MM.1S (cell line): ENCODE results near the gene GTPBP6.

Experiments used
- DNase-seq: peaks from one replicate; pipeline ENCODE4 v3.0.0-alpha.2; 2015
- H2AFZ ChIP-seq: fragments of 300-600 bp; sonication (generic); 2 replicates; pipeline ENCODE4 v1.6.0; 2016; ENCODE audit warnings: antibody characterized with exemption, low read length
- H3F3A ChIP-seq: fragments of 300-600 bp; sonication (generic); 2 replicates; pipeline ENCODE4 v1.6.1; 2016; ENCODE audit warnings: mild to moderate bottlenecking, antibody characterized with exemption, low read length, moderate library complexity, mixed read lengths; ENCODE audit not compliant: insufficient read depth
- H3K27ac ChIP-seq: fragments of 300-600 bp; sonication (generic); 2 replicates; pipeline ENCODE4 v1.5.1; 2016; ENCODE audit warnings: mild to moderate bottlenecking, low read length
- H3K27me3 ChIP-seq: fragments of 300-600 bp; sonication (generic); replicated peaks from 2 replicates; pipeline ENCODE4 v1.6.0; 2016; ENCODE audit warnings: low read length; ENCODE audit not compliant: insufficient read depth
- H3K36me3 ChIP-seq: fragments of 300-600 bp; sonication (generic); replicated peaks from 2 replicates; pipeline ENCODE4 v1.6.1; 2016; ENCODE audit warnings: mild to moderate bottlenecking, low read length, mixed read lengths; ENCODE audit not compliant: insufficient read depth
- H3K4me1 ChIP-seq: fragments of 300-600 bp; sonication (generic); 2 replicates; pipeline ENCODE4 v1.6.1; 2016; ENCODE audit warnings: low read length, mixed read lengths
- H3K4me2 ChIP-seq: fragments of 300-600 bp; sonication (generic); 2 replicates; pipeline ENCODE4 v1.6.0; 2016; ENCODE audit warnings: low read depth, low read length
- H3K4me3 ChIP-seq: fragments of 300-600 bp; sonication (generic); 2 replicates; pipeline ENCODE4 v1.5.1; 2016; ENCODE audit warnings: low read length, mixed read lengths
- H3K79me2 ChIP-seq: fragments of 300-600 bp; sonication (generic); 2 replicates; pipeline ENCODE4 v1.6.1; 2016; ENCODE audit warnings: mixed run types, low read length, mixed read lengths
- H3K9ac ChIP-seq: fragments of 300-600 bp; sonication (generic); 2 replicates; pipeline ENCODE4 v1.6.1; 2016; ENCODE audit warnings: low read length, mixed read lengths
- H3K9me2 ChIP-seq: fragments of 300-600 bp; sonication (generic); replicated peaks from 2 replicates; pipeline ENCODE4 v1.6.1; 2016; ENCODE audit warnings: mild to moderate bottlenecking, low read length, mixed read lengths; ENCODE audit not compliant: insufficient read depth
- H3K9me3 ChIP-seq: fragments of 300-600 bp; sonication (generic); replicated peaks from 2 replicates; pipeline ENCODE4 v1.6.1; 2016; ENCODE audit warnings: mild to moderate bottlenecking, low read length, mixed read lengths; ENCODE audit not compliant: insufficient read depth
- H4K20me1 ChIP-seq: fragments of 300-600 bp; sonication (generic); 2 replicates; pipeline ENCODE4 v1.6.1; 2016; ENCODE audit warnings: mild to moderate bottlenecking, low read length, moderate library complexity, mixed read lengths; ENCODE audit not compliant: insufficient read depth
- EZH2 ChIP-seq: fragments of 300-600 bp; sonication (generic); optimal IDR thresholded peaks from 2 replicates; pipeline ENCODE3; 2017; ENCODE audit warnings: low read depth, mild to moderate bottlenecking, antibody characterized with exemption, low read length, mixed read lengths
- EZH2phosphoT487 ChIP-seq: fragments of 300-600 bp; sonication (generic); IDR thresholded peaks from 2 replicates; pipeline ENCODE4 v1.6.1; 2018; ENCODE audit warnings: antibody characterized with exemption, low read length
- TF ChIP-seq, protein P1 (sequence below): fragments of 300-600 bp; sonication (generic); IDR thresholded peaks from 2 replicates; pipeline ENCODE4 v1.5.1; 2016; ENCODE audit warnings: antibody characterized with exemption, low read length, mixed read lengths

GTPBP6 gene

DNA sequence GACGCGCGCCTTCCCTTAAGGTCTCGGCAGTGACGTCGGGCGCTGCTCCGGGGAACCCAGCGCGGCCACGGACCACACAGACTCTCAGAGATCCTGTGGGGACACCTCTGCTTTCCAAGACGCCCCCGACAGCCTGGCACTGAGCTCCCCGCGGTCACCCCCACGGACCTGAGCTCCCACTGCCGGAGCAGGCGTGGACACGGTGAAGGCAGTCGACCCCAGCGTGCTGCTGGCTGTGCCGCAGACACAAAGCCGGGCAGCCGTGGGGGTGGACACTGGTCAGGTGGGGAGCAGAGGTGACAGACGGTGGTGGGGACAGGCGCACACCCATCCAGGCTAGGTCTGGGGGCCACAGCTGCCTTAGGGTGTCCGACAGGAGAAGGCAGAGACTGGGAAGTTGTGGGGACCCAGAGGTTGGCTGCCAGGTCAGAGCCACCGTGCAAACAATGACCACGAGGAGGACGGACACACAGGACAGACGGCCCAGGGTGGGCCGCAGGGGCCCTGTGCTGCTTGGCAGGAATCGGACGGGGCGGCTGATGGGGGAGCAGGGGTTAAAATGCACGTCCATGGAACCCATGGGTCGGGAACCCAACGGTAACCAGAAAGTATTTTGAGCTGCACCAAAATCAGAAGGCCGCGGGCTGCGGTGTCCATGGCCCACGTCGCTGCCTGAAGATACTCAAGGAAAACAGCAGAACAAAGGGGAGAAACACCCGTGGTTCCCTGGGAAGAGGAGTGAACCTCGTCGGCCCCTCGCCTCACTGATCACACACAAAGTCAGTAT lies 16.6 kb upstream of the GTPBP6 start:
- no peaks in the 10 kb centered on the region for H3K9me2 ChIP-seq
- no peak overlapping the region for H3K9ac ChIP-seq
- TF ChIP-seq EZH2phosphoT487, result no peak
- TF ChIP-seq, protein P1, sequence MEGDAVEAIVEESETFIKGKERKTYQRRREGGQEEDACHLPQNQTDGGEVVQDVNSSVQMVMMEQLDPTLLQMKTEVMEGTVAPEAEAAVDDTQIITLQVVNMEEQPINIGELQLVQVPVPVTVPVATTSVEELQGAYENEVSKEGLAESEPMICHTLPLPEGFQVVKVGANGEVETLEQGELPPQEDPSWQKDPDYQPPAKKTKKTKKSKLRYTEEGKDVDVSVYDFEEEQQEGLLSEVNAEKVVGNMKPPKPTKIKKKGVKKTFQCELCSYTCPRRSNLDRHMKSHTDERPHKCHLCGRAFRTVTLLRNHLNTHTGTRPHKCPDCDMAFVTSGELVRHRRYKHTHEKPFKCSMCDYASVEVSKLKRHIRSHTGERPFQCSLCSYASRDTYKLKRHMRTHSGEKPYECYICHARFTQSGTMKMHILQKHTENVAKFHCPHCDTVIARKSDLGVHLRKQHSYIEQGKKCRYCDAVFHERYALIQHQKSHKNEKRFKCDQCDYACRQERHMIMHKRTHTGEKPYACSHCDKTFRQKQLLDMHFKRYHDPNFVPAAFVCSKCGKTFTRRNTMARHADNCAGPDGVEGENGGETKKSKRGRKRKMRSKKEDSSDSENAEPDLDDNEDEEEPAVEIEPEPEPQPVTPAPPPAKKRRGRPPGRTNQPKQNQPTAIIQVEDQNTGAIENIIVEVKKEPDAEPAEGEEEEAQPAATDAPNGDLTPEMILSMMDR, result no peak
- TF ChIP-seq EZH2, result no peak
- H2AFZ ChIP-seq, result no peak overlapping the region
- no peaks in the 10 kb centered on the region for H3F3A ChIP-seq
- no peak overlapping the region for H3K4me2 ChIP-seq
- no peak for DNase-seq
- H3K4me3 ChIP-seq, result no peak overlapping the region
- no peak overlapping the region for H3K27ac ChIP-seq
- no peaks in the 10 kb centered on the region for H3K4me1 ChIP-seq
- H3K9me3 ChIP-seq, result no peaks in the 10 kb centered on the region
- H3K27me3 ChIP-seq, result no peaks in the 10 kb centered on the region
- H4K20me1 ChIP-seq, result no peaks in the 10 kb centered on the region
- H3K36me3 ChIP-seq, result no peaks in the 10 kb centered on the region
- no peaks in the 10 kb centered on the region for H3K79me2 ChIP-seq

DNA sequence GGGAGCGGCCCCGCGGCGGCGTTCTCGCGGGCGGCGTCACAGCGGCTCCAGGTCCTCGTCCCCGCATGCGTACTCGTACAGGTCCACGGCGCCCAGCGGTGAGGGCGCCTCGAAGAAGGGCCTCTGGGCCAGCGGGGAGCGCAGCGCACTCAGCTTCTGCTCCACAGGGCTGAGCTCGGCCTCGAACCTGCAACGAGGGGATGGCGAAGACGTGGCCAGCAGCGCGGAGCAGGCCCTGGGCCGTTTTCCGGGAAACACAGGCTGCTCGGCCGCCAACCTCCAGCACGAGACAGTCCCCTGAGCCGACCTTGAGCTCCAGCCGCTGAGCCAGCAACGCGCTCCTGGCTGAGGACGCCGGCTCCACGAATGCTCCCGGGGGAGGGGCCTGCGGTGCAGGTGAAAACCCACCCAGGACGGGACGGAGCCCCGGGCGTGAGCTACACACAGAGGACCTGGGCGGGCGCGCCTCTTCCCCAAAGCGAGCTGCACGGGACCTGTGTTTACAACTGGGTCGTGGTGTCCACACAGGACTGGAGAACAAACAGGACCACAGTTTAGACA lies 15.8 kb upstream of the GTPBP6 start:
- TF ChIP-seq, protein P1, result no peak
- TF ChIP-seq EZH2phosphoT487 (no peak), EZH2 (no peak)
- no peak for DNase-seq
- Histone ChIP-seq H3F3A (no peaks in the 10 kb centered on the region), H3K27ac (no peak overlapping the region), H3K9me3 (no peaks in the 10 kb centered on the region), H3K79me2 (no peaks in the 10 kb centered on the region), H3K4me2 (no peak overlapping the region), H3K27me3 (no peaks in the 10 kb centered on the region), H4K20me1 (no peaks in the 10 kb centered on the region), H3K4me1 (no peaks in the 10 kb centered on the region), H3K9me2 (no peaks in the 10 kb centered on the region), H2AFZ (no peak overlapping the region), H3K9ac (no peak overlapping the region), H3K36me3 (no peaks in the 10 kb centered on the region), H3K4me3 (no peak overlapping the region)

DNA sequence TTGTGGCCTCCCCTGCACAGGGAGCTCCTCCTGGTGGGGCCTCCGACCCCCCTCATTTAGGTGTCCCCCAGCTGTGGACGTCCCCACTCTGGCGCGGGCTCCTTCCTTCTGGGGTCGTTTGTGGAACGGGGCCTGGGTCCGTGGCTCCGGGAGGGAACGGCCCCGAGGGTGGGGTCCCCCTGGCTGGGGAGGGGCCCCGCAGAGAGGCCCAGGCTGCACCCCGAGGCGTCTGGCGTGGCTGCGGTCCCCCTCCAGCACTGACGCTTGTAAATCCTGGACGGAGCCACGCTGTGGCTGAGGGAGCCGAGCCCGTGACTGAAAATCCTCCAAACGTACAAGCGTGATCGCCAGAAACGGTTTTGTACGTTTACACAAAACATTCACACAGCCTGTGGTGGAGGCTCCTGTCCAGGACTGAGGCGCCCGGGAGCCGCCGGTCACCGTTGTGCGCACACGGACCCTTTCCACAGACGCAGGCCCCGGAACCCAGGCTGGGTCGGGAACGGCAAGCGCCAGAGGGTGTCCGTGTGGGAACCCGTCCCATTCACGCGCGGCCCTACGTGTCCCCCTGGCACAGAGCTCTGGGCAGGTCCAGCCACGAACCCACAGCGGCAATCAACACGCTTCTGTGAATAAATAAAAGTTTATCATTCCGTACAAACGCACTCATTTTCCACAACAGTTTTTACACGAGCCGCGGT lies 15.2 kb upstream of the GTPBP6 start:
- Histone ChIP-seq H2AFZ (no peak overlapping the region), H3K27me3 (no peaks in the 10 kb centered on the region), H3K79me2 (no peaks in the 10 kb centered on the region), H3K27ac (no peak overlapping the region), H3K9me3 (no peaks in the 10 kb centered on the region), H3F3A (no peaks in the 10 kb centered on the region), H4K20me1 (no peaks in the 10 kb centered on the region), H3K36me3 (no peaks in the 10 kb centered on the region), H3K4me3 (no peak overlapping the region), H3K4me1 (no peaks in the 10 kb centered on the region), H3K9me2 (no peaks in the 10 kb centered on the region), H3K9ac (no peak overlapping the region), H3K4me2 (no peak overlapping the region)
- DNase-seq, result no peak
- TF ChIP-seq EZH2phosphoT487 (no peak), EZH2 (no peak)
- TF ChIP-seq, protein P1, result no peak
